HepG2 (cell line): ENCODE measurements around the gene OR2H1.

ENCODE experiments used
- ARNTL ChIP-seq: sonication (generic); formaldehyde crosslinking; IDR thresholded peaks from 2 replicates; pipeline ENCODE4 v1.4.0; 2020; ENCODE audit warnings: mild to moderate bottlenecking, missing genetic modification reagents
- GMEB1 ChIP-seq: sonication (generic); formaldehyde crosslinking; IDR thresholded peaks from 2 replicates; pipeline ENCODE4 v1.5.1; 2020; ENCODE audit warnings: missing genetic modification reagents, mild to moderate bottlenecking, borderline replicate concordance
- HES4 ChIP-seq: sonication (generic); formaldehyde crosslinking; IDR thresholded peaks from 2 replicates; pipeline ENCODE4 v1.9.0; 2021; ENCODE audit warnings: mild to moderate bottlenecking, missing genetic modification reagents, borderline replicate concordance
- HOXA3 ChIP-seq: sonication (generic); formaldehyde crosslinking; IDR thresholded peaks from 2 replicates; pipeline ENCODE4 v1.5.0; 2020; ENCODE audit warnings: missing genetic modification reagents
- JUN ChIP-seq: sonication (generic); formaldehyde crosslinking; IDR thresholded peaks from 2 replicates; pipeline ENCODE4 v1.4.0; 2020; ENCODE audit warnings: mild to moderate bottlenecking, missing genetic modification reagents
- NFE2 ChIP-seq: sonication (generic); formaldehyde crosslinking; IDR thresholded peaks from 2 replicates; pipeline ENCODE4 v1.4.0; 2020; ENCODE audit warnings: missing genetic modification reagents
- ONECUT2 ChIP-seq: sonication (generic); formaldehyde crosslinking; IDR thresholded peaks from 2 replicates; pipeline ENCODE4 v1.4.0; 2020; ENCODE audit warnings: missing genetic modification reagents
- POLR2A ChIP-seq, 2 experiments: IDR thresholded peaks; 2 replicates each; pipeline ENCODE4 v1.6.1; 2011; ENCODE audit warnings: low read depth in 2 of 2, low read length in 2 of 2, mild to moderate bottlenecking in 1 of 2, moderate library complexity in 1 of 2; ENCODE audit not compliant: insufficient read depth in 1 of 2
- RAD51 ChIP-seq: fragments of 450-650 bp; IDR thresholded peaks from 2 replicates; pipeline ENCODE4 v1.6.1; 2016; ENCODE audit warnings: borderline replicate concordance
- RNF2 ChIP-seq: fragments of 450-650 bp; conservative IDR thresholded peaks from 2 replicates; pipeline ENCODE4 v1.6.1; 2016; ENCODE audit warnings: low read depth
- TEAD2 ChIP-seq: sonication (generic); formaldehyde crosslinking; IDR thresholded peaks from 2 replicates; pipeline ENCODE4 v1.9.0; 2021; ENCODE audit warnings: missing genetic modification reagents
- ZHX1 ChIP-seq: sonication (generic); formaldehyde crosslinking; IDR thresholded peaks from 2 replicates; pipeline ENCODE4 v1.8.1; 2022; ENCODE audit warnings: low read depth, mild to moderate bottlenecking, missing genetic modification reagents

GRCh38 chr6:29500594-29500993 lies 43.6 kb downstream of the OR2H1 start:
- TF ChIP-seq GMEB1 = no peak
- no peak for TF ChIP-seq HOXA3 (CRISPR knock-in tag)
- TF ChIP-seq JUN (CRISPR knock-in tag) = no peak
- TF ChIP-seq POLR2A (IDR thresholded peaks at IDR 0.05; ENCODE audit: insufficient read depth in 1 of 2, low read depth in 2 of 2, low read length in 2 of 2) = no peak
- no peak for TF ChIP-seq RAD51
- TF ChIP-seq RNF2 = no peak
- TF ChIP-seq ZHX1 = no peak
- TF ChIP-seq ARNTL (CRISPR knock-in tag) = no peak
- TF ChIP-seq NFE2 (CRISPR knock-in tag) = no peak
- TF ChIP-seq ONECUT2 (CRISPR knock-in tag) = no peak
- TF ChIP-seq TEAD2 (CRISPR knock-in tag) = no peak
- no peak for TF ChIP-seq HES4 (CRISPR knock-in tag)
